GM21381 (cell line): Measurements from ENCODE around the gene IL34.

Source experiments
- ATAC-seq: cut with Tn5 transposase; IDR thresholded peaks from one replicate; pipeline ENCODE4 v1.9.1; 2021; ENCODE audit warnings: mild to moderate bottlenecking, moderate library complexity; ENCODE audit not compliant: unreplicated experiment

The IL34 gene

GRCh38 chr16:70687671-70688245 lies 41.4 kb downstream of the IL34 start:
- no peak for ATAC-seq

GRCh38 chr16:70688246-70688742 lies 41.9 kb downstream of the IL34 start:
- ATAC-seq, result no peak

DNA sequence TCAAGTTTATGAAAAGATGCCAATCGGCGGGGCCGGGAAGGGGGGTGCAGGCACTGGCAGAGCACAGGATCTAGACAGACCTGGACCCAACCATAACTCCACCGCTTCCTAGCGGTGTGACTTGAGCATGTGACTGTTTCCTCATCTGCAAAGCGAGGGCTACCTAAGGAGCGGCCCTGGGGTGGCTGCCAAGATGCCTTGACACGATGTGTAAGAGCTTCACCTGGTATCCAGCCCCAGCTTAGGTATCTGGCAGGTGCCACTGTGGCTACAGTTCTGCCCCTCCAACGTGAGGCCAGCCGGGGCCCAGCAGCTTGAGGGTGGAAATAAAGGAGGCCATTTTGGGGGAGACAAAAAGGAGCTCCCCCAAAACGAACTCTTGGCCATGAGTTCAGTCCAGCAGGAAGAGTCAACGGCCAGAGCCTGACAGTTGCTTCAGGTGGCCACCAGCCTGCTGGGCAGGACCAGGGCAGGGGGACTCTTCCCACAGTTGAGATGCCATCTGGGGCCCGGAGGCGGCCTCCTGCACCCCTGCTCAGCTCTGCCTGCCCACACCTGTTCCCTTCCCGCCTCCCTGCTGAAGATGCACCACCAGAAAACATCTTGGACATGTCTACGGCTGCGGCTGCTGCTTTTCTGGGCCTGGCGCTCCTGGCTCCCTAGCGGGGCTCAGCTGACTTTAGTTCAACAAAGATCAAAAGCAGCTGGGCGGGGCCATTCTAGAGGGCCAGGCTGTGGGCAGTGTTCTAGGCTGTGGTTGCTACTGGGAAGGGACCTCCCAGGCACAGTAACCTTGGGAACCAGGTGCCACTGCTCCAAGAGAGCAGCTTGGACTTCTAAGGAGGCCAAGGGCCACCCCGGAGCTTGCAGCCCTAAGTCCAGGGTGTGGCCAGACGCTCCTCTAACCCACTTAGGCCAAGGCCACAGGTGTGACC lies 42.9 kb downstream of the IL34 start:
- no peak for ATAC-seq

GRCh38 chr16:70689970-70690891 lies 43.9 kb downstream of the IL34 start:
- no peak for ATAC-seq

GRCh38 chr16:70691223-70692129 lies 45.1 kb downstream of the IL34 start:
- ATAC-seq, result no peak

GRCh38 chr16:70692130-70692872 lies 45.9 kb downstream of the IL34 start:
- no peak for ATAC-seq

DNA sequence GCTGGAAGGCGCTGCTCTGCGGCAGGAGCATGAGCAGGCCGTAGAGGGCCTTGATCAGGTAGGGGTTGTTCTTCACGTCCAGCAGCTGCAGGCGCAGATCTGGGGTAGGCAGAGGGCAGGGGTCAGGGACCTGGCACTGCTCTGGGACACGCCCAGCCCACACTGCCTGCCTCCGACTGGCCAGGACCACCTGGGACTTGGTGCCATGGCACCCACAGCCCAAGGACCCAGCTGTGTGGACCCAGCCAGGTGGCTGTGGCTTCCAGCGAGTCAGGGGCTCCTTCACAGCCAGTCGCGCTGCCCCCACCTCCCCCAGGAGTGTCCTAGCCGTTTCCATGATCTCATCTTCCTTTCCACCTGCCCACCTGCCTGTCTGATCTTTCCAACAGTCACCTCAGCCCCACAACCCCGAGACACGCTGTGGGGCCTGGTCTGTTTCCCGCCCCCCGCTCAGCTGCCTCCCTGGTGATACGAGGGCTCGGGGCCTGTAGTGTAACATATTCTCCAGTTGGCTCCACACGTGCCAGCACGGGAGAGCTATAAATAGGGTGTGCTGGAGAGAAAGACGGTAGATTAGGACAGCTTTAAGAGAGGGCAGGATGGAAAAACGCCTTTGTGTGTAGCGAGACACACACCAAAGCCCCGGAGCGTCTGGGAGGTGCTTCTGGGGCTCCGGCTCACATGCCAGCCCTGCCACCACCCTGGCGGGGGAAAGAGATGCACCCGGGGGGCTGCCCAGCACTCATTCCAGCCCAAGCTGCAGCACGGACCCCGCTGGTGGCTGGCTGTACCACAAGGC lies 46.7 kb downstream of the IL34 start:
- no peak for ATAC-seq

- no peak for ATAC-seq
These were observed 47.9 kb downstream of the IL34 start for GRCh38 chr16:70694088-70694867.

GRCh38 chr16:70694868-70695218 lies 48.5 kb downstream of the IL34 start:
- ATAC-seq, result no peak

GRCh38 chr16:70695331-70696070 lies 49.1 kb downstream of the IL34 start:
- ATAC-seq, result no peak

GRCh38 chr16:70696355-70696754 lies 50.0 kb downstream of the IL34 start:
- ATAC-seq, result no peak

DNA sequence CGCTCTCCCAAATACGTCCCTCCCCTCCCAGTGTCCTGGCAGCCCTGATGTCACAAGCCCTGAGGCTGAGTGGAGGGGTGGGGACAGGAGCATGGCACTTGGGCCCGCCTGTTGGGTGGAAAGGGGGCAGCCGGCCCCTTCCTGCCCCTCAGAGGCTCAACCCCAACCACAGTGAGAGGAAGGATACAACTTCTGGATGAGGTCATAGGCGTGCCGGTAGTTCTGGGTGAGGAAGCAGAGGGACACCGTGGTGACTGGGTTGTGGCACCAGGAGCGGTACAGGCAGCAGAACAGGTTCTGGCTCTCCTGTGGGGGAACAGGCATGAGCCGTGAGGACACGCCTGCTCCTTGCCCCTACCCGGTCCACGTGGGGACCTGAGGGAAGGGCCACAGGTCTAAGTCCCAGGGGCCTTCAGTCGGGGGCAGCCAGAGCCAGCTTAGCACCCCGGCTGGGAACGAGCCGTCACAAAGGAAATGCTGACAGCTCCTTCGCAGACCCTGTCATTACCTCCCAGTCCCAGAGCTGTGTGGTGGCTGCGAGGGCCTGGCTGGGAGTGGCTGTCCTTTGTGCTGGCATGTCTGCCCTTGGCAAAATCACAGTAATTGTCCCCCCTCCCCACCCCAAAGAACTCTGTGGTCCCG lies 50.7 kb downstream of the IL34 start:
- ATAC-seq, result no peak

DNA sequence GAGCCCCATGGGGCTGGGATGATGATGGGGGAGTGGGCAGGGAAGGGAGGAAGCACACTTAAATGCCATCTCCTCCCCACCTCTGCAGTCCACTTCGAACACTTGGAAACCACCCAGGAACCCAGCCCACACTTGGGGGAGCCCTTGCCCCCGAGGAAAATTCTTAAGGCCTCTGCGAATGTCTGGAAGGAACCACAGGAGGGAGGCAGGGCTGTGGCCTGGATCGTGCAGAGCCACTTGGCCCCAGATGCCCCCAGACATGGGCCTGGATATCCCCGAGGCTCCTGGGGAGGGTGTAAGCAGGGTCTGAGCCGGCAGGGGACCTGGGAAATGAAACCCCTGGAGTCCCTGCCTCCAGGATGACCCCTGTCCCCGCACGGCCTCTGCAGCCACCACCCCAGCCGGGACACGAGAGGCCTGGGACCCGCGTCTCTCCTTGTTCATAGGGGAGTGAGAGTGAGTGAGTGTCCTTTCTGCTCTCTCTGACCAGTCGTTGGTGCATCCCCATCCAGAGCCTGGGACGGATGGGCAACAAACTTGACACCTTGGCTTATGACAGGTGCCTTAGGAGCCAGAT lies 51.3 kb downstream of the IL34 start:
- no peak for ATAC-seq

DNA sequence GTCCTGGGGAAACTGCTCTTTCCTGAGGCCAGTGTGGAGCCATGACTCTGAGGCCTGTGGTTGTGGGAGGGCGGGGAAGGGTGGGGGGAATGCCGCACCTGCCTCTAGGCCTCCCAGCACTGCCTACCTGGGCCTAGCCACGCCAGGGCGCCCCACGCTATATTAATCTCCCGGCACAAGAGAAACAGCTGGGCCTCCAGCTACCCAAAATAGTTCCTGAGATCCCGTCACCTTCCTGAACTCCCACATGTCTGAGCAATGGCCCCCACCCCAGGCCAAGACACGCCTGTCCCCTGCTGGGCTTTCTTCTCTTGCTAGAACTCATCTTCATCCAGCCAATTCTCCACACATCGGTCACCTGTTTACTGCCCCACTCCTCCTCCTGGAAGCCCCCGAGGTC lies 52.5 kb downstream of the IL34 start:
- no peak for ATAC-seq

- no peak for ATAC-seq
These were observed 53.3 kb downstream of the IL34 start for GRCh38 chr16:70699696-70700095.
